PC-3 (cell line): ENCODE results near the gene FOXP1. TPM values are rescaled to one million over a fixed set of nuclear protein-coding genes. Genes with fewer than 3 reads are reported as not detected.

Source experiments
- ATAC-seq: fragments of 200-7000 bp; cut with Tn5 transposase; 2 replicates; pipeline ENCODE4 v1.9.1; 2020; ENCODE audit warnings: mild to moderate bottlenecking, moderate library complexity
- BruUV-seq: library from RNA; stranded (reverse); fragments of 400-500 nt; replicated peaks from 2 replicates; lab custom pipeline; 2021; lab: Mats Ljungman, UMichigan
- CTCF ChIA-PET: fragments of 300-600 bp; sonication (Branson Sonifier 250); formaldehyde crosslinking; loops from one replicate; lab custom pipeline; 2022; ENCODE audit warnings: antibody characterized with exemption; lab: Charles Lee
- POLR2A ChIA-PET: fragments of 300-600 bp; sonication (Branson Sonifier 250); formaldehyde crosslinking; loops from one replicate; lab custom pipeline; 2022; ENCODE audit warnings: antibody characterized with exemption; ENCODE audit not compliant: unreplicated experiment; lab: Charles Lee
- DNase-seq: peaks from one replicate; pipeline ENCODE4 v3.0.0-alpha.2; 2015
- H2AFZ ChIP-seq: fragments of 300-600 bp; sonication (generic); 2 replicates; pipeline ENCODE4 v1.6.0; 2016; ENCODE audit warnings: antibody characterized with exemption, low read length
- H3F3A ChIP-seq: fragments of 300-600 bp; sonication (generic); one replicate; pipeline ENCODE4 v1.6.0; 2017; ENCODE audit warnings: antibody characterized with exemption, low read length, control low read depth, mild to moderate bottlenecking; ENCODE audit not compliant: unreplicated experiment
- H3K27ac ChIP-seq: fragments of 300-600 bp; sonication (generic); 2 replicates; pipeline ENCODE4 v1.5.1; 2016; ENCODE audit warnings: mild to moderate bottlenecking, low read length
- H3K27me3 ChIP-seq: fragments of 300-600 bp; sonication (generic); 2 replicates; pipeline ENCODE4 v1.6.1; 2016; ENCODE audit warnings: low read length, mixed read lengths
- H3K36me3 ChIP-seq: fragments of 300-600 bp; sonication (generic); 2 replicates; pipeline ENCODE4 v1.6.1; 2016; ENCODE audit warnings: low read depth, mixed run types, low read length, mixed read lengths
- H3K4me1 ChIP-seq: fragments of 300-600 bp; sonication (generic); 2 replicates; pipeline ENCODE4 v1.5.1; 2016; ENCODE audit warnings: low read length; ENCODE audit not compliant: insufficient read depth
- H3K4me2 ChIP-seq: fragments of 300-600 bp; sonication (generic); 2 replicates; pipeline ENCODE4 v1.6.0; 2016; ENCODE audit warnings: low read length
- H3K4me3 ChIP-seq: fragments of 300-600 bp; sonication (generic); 2 replicates; pipeline ENCODE4 v1.5.1; 2016; ENCODE audit warnings: mild to moderate bottlenecking, low read length, mixed read lengths
- H3K79me2 ChIP-seq: fragments of 300-600 bp; sonication (generic); 2 replicates; pipeline ENCODE4 v1.6.1; 2017; ENCODE audit warnings: low read length, mixed read lengths
- H3K9ac ChIP-seq: fragments of 300-600 bp; sonication (generic); 2 replicates; pipeline ENCODE4 v1.6.0; 2016; ENCODE audit warnings: mild to moderate bottlenecking, low read length
- H3K9me2 ChIP-seq: fragments of 300-600 bp; sonication (generic); replicated peaks from 2 replicates; pipeline ENCODE4 v1.6.1; 2016; ENCODE audit warnings: mixed run types, low read length, mixed read lengths
- H3K9me3 ChIP-seq: fragments of 300-600 bp; sonication (generic); 2 replicates; pipeline ENCODE4 v1.6.1; 2016; ENCODE audit warnings: low read length, mixed read lengths
- H4K20me1 ChIP-seq: fragments of 300-600 bp; sonication (generic); 2 replicates; pipeline ENCODE4 v1.6.1; 2016; ENCODE audit warnings: low read length, mixed read lengths
- EZH2 ChIP-seq: fragments of 300-600 bp; sonication (generic); IDR thresholded peaks from one replicate; pipeline ENCODE4 v1.6.1; 2017; ENCODE audit warnings: antibody characterized with exemption, mild to moderate bottlenecking, low read length; ENCODE audit not compliant: unreplicated experiment
- EZH2phosphoT487 ChIP-seq: fragments of 300-600 bp; sonication (generic); IDR thresholded peaks from 2 replicates; pipeline ENCODE4 v1.6.1; 2018; ENCODE audit warnings: mild to moderate bottlenecking, antibody characterized with exemption, low read length, borderline replicate concordance
- intact Hi-C: fragments of 100-400 bp; cut with micrococcal nuclease; formaldehyde crosslinking; loops from 2 replicates; pipeline ENCODE4 v1.9.0; 2023
- total RNA-seq: library from RNA; depleted of rRNA; stranded (reverse); fragments of >200 nt; gene quantifications from 2 replicates; pipeline ENCODE4 v1.2.3, GENCODE V29; 2014
- TF ChIP-seq, protein P1 (sequence below): fragments of 300-600 bp; sonication (generic); conservative IDR thresholded peaks from 2 replicates; pipeline ENCODE4 v1.5.1; 2017; ENCODE audit warnings: antibody characterized with exemption, low read depth, mild to moderate bottlenecking, low read length

FOXP1 gene
- total RNA-seq, 1 experiment from 2014 or later = 35.3 TPM

DNA sequence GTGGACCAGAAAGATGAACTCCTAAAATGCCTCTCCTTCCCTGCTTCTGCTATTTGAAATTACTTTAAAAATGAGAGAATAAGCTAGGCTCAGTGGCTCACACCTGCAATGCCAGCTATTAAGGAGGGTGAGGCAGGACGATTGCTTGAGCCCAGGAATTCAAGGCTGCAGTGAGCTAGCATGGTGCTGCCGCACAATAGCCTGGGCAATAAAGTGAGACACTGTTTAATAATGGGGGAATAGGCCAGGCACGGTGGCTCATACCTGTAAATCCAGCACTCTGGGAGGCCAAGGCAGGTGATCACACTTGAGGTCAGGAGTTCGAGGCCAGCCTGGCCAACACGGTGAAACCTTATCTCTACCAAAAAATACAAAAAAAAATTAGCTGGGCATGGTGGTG, 271.1 kb downstream of the FOXP1 start:
- Histone ChIP-seq H3K9ac (no peak overlapping the region), H3K4me3 (no peak overlapping the region), H4K20me1 (no peaks in the 10 kb centered on the region), H3K9me2 (no peaks in the 10 kb centered on the region), H3K4me2 (no peak overlapping the region), H3K9me3 (no peaks in the 10 kb centered on the region), H3K27ac (no peak overlapping the region), H3K4me1 (no peaks in the 10 kb centered on the region), H3K79me2 (no peaks in the 10 kb centered on the region), H3K36me3 (no peaks in the 10 kb centered on the region), H3F3A (no peaks in the 10 kb centered on the region), H3K27me3 (no peaks in the 10 kb centered on the region), H2AFZ (no peak overlapping the region)
- intact Hi-C loops = no loop called here
- ATAC-seq (no peak), DNase-seq (no peak)
- no peak for TF ChIP-seq EZH2
- no peak for TF ChIP-seq EZH2phosphoT487
- TF ChIP-seq, protein P1, sequence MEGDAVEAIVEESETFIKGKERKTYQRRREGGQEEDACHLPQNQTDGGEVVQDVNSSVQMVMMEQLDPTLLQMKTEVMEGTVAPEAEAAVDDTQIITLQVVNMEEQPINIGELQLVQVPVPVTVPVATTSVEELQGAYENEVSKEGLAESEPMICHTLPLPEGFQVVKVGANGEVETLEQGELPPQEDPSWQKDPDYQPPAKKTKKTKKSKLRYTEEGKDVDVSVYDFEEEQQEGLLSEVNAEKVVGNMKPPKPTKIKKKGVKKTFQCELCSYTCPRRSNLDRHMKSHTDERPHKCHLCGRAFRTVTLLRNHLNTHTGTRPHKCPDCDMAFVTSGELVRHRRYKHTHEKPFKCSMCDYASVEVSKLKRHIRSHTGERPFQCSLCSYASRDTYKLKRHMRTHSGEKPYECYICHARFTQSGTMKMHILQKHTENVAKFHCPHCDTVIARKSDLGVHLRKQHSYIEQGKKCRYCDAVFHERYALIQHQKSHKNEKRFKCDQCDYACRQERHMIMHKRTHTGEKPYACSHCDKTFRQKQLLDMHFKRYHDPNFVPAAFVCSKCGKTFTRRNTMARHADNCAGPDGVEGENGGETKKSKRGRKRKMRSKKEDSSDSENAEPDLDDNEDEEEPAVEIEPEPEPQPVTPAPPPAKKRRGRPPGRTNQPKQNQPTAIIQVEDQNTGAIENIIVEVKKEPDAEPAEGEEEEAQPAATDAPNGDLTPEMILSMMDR = no peak
- POLR2A ChIA-PET = interaction anchor here (0.7 kb wide), 1 partner anchor 372 kb away, joined by 3 read pairs; no protein-coding TSS in a partner anchor
- CTCF ChIA-PET = no interaction called here
- no TSS peak for BruUV-seq

DNA sequence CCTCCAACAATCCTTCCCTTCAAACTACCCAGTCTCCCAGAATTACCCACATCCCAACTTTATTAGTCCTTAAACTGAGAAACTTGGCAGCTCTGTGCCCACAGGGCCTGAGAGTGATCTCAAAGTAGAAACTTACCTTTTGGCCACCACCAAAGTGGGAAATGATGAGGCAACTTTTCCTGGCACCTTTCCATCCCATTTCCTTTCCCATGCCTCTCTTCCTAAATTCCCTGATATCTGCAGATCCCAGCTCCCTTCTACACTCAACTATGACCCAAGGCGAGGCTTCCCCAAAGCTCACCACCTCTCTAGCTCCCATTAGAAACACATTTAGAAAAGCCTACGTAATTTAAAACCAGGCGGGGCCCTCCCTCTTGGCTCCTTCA, 271.9 kb downstream of the FOXP1 start:
- DNase-seq = peak; percentile 17
- H3K79me2 ChIP-seq = no peaks in the 10 kb centered on the region
- no peak overlapping the region for H2AFZ ChIP-seq
- H3K4me1 ChIP-seq = no peaks in the 10 kb centered on the region
- H4K20me1 ChIP-seq = no peaks in the 10 kb centered on the region
- H3K9me2 ChIP-seq = no peaks in the 10 kb centered on the region
- H3K27me3 ChIP-seq = no peaks in the 10 kb centered on the region
- no TSS peak for BruUV-seq
- no peak overlapping the region for H3K27ac ChIP-seq
- H3F3A ChIP-seq = no peaks in the 10 kb centered on the region
- no peak for ATAC-seq
- POLR2A ChIA-PET = no interaction called here
- H3K4me2 ChIP-seq = no peak overlapping the region
- intact Hi-C loops = no loop called here
- H3K4me3 ChIP-seq = no peak overlapping the region
- no peak for TF ChIP-seq EZH2
- no peaks in the 10 kb centered on the region for H3K9me3 ChIP-seq
- CTCF ChIA-PET = no interaction called here
- no peaks in the 10 kb centered on the region for H3K36me3 ChIP-seq
- H3K9ac ChIP-seq = no peak overlapping the region

DNA sequence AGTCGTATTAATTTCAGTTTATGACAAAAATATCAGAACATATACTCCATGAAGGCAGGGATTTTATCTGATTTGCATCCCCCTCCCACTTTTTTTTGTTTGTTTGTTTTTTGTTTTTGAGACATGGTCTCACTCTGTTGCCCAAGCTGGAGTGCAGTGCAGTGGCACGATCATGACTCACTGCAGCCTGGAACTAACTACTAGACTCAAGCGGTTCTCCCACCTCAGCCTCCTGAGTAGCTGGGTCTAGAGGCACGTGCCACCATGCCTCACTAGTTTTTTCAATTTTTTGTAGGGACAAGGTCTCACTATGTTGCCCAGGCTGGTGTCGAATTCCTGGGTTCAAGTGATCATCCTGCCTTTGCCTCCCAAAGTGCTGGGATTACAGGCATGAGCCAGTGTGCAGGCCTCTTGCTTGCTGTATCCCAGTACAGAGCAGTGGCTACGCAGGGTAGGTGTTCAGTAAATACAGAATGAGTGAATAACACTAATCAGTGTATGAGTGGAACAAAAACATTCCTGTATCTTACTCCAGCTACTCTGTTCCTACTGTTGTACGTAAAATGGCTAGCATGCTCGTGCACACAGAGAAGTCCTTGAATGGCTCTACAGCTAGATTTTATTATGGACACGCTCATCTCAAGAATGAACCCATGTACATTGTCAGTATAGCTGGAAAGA, 272.4 kb downstream of the FOXP1 start:
- Histone ChIP-seq H3K4me1 (peaks cover 4% of the 10 kb centered on the region), H3K27ac (no peak overlapping the region), H3K79me2 (no peaks in the 10 kb centered on the region), H3F3A (no peaks in the 10 kb centered on the region), H3K36me3 (no peaks in the 10 kb centered on the region), H2AFZ (no peak overlapping the region), H3K9me2 (no peaks in the 10 kb centered on the region), H3K4me2 (no peak overlapping the region), H4K20me1 (no peaks in the 10 kb centered on the region), H3K27me3 (no peaks in the 10 kb centered on the region), H3K9ac (no peak overlapping the region), H3K4me3 (no peak overlapping the region), H3K9me3 (no peaks in the 10 kb centered on the region)
- TF ChIP-seq EZH2phosphoT487 (no peak), EZH2 (no peak)
- TF ChIP-seq, protein P1 = no peak
- no TSS peak for BruUV-seq
- intact Hi-C loops = no loop called here
- ATAC-seq (no peak), DNase-seq (no peak)
- ChIA-PET POLR2A (no interaction called here), CTCF (no interaction called here)
